HCT116 (cell line): ENCODE results near the gene TOMM40L. TPM values are rescaled to one million over a fixed set of nuclear protein-coding genes. Genes with fewer than 3 reads are reported as not detected.

Experiments used
- ATAC-seq: fragments of 200-7000 bp; cut with Tn5 transposase; 2 replicates; pipeline ENCODE4 v1.9.1; 2020; ENCODE audit warnings: mild to moderate bottlenecking, moderate library complexity
- BruUV-seq: library from RNA; stranded (reverse); fragments of 400-500 nt; replicated peaks from 2 replicates; lab custom pipeline; 2021; lab: Mats Ljungman, UMichigan
- CTCF ChIA-PET: fragments of 300-600 bp; sonication (Branson Sonifier 250); formaldehyde crosslinking; loops from one replicate; lab custom pipeline; 2021; ENCODE audit warnings: antibody characterized with exemption; lab: Charles Lee
- POLR2A ChIA-PET: fragments of 300-600, 350-600 bp; sonication (Branson Sonifier 250); formaldehyde crosslinking; loops from one replicate; lab custom pipeline; 2021; ENCODE audit warnings: antibody characterized with exemption; lab: Charles Lee
- RAD21 ChIA-PET, 2 experiments: fragments of 300-600 bp; sonication (Branson Sonifier 250); formaldehyde crosslinking; loops; one replicate each; lab custom pipeline; 2023; ENCODE audit warnings: low total read pairs in 2 of 2; ENCODE audit not compliant: uncharacterized antibody in 2 of 2, unreplicated experiment in 2 of 2, low non-redundant PET in 1 of 2; lab: Charles Lee
- DNase-seq: peaks from one replicate; pipeline ENCODE4 v3.0.0-alpha.2; 2010; ENCODE audit warnings: low read depth, low spot score
- H2AFZ ChIP-seq: fragments of 200-600 bp; shearing (Covaris generic), sonication (generic); 2 replicates; pipeline ENCODE4 v1.6.1; 2017; ENCODE audit warnings: low read depth, mixed run types, mixed read lengths, antibody characterized with exemption, low read length; ENCODE audit not compliant: poor library complexity, severe bottlenecking
- H3K27ac ChIP-seq: 2 replicates; pipeline ENCODE4 v1.5.1; 2012; ENCODE audit warnings: low read depth, low read length
- H3K27me3 ChIP-seq: fragments of 200-600 bp; sonication (generic); 2 replicates; pipeline ENCODE4 v1.6.1; 2016; ENCODE audit warnings: mixed run types, low read length, mixed read lengths; ENCODE audit not compliant: insufficient read depth
- H3K36me3 ChIP-seq, 2 experiments: fragments of 200-500 bp in 1 of 2; fragments of 200-600 bp in 1 of 2; sonication (Bioruptor generic) in 1 of 2; sonication (generic) in 1 of 2; 2 replicates each; pipeline versions ENCODE4 v1.5.1 to v1.6.1; 2014 to 2016; ENCODE audit warnings: low read length in 2 of 2, inconsistent platforms in 1 of 2, mixed read lengths in 1 of 2, mixed run types in 1 of 2; ENCODE audit not compliant: insufficient read depth in 2 of 2, control insufficient read depth in 1 of 2
- H3K4me1 ChIP-seq, 2 experiments: fragments of 200-600 bp in 1 of 2; sonication (generic) in 1 of 2; 2 replicates each; pipeline versions ENCODE4 v1.5.1 to v1.6.1; 2012 to 2017; ENCODE audit warnings: low read length in 2 of 2, inconsistent platforms in 1 of 2, mild to moderate bottlenecking in 1 of 2, mixed read lengths in 1 of 2, mixed run types in 1 of 2, moderate library complexity in 1 of 2; ENCODE audit not compliant: insufficient read depth in 2 of 2, control insufficient read depth in 1 of 2
- H3K4me2 ChIP-seq: fragments of 200-600 bp; sonication (generic); 2 replicates; pipeline ENCODE4 v1.6.1; 2017; ENCODE audit warnings: mixed run types, low read length, mixed read lengths
- H3K4me3 ChIP-seq, 2 experiments: fragments of 200-600 bp in 1 of 2; sonication (generic) in 1 of 2; replicated peaks in 1 of 2; 2 replicates each; pipeline ENCODE4 v1.5.1; 2011 to 2016; ENCODE audit warnings: low read length in 2 of 2, control low read depth in 1 of 2, low read depth in 1 of 2, mild to moderate bottlenecking in 1 of 2, mixed read lengths in 1 of 2, mixed run types in 1 of 2
- H3K79me2 ChIP-seq: fragments of 200-600 bp; sonication (generic); 2 replicates; pipeline ENCODE4 v1.6.1; 2017; ENCODE audit warnings: mild to moderate bottlenecking, mixed run types, low read length, moderate library complexity, mixed read lengths; ENCODE audit not compliant: insufficient read depth
- H3K9ac ChIP-seq: fragments of 200-600 bp; sonication (generic); 2 replicates; pipeline ENCODE4 v1.6.1; 2016; ENCODE audit warnings: low read length, mixed read lengths
- H3K9me2 ChIP-seq: fragments of 200-600 bp; sonication (generic), shearing (Covaris generic); 2 replicates; pipeline ENCODE4 v1.6.1; 2017; ENCODE audit warnings: mixed run types, mild to moderate bottlenecking, moderate library complexity; ENCODE audit not compliant: insufficient read depth
- H3K9me3 ChIP-seq, 2 experiments: fragments of 200-500 bp in 1 of 2; fragments of 200-600 bp in 1 of 2; sonication (Bioruptor generic) in 1 of 2; sonication (generic) in 1 of 2; 2 replicates each; pipeline ENCODE4 v1.6.1; 2014 to 2017; ENCODE audit warnings: low read length in 2 of 2, mixed read lengths in 2 of 2, inconsistent platforms in 1 of 2, low read depth in 1 of 2, mild to moderate bottlenecking in 1 of 2, mixed run types in 1 of 2, moderate library complexity in 1 of 2; ENCODE audit not compliant: control insufficient read depth in 1 of 2, insufficient read depth in 1 of 2
- H4K20me1 ChIP-seq: fragments of 200-600 bp; sonication (generic), shearing (Covaris generic); 2 replicates; pipeline ENCODE4 v1.6.1; 2017; ENCODE audit warnings: mixed run types, mild to moderate bottlenecking, moderate library complexity; ENCODE audit not compliant: insufficient read depth
- ATF3 ChIP-seq: IDR thresholded peaks from 2 replicates; pipeline ENCODE4 v1.6.1; 2012
- CBX3 ChIP-seq: IDR thresholded peaks from 2 replicates; pipeline ENCODE4 v1.6.1; 2012; ENCODE audit warnings: low read depth
- CEBPB ChIP-seq: IDR thresholded peaks from 2 replicates; pipeline ENCODE4 v1.6.1; 2012; ENCODE audit warnings: low read depth
- EGR1 ChIP-seq: IDR thresholded peaks from 2 replicates; pipeline ENCODE4 v1.6.1; 2012; ENCODE audit warnings: low read depth
- ELF1 ChIP-seq: IDR thresholded peaks from 2 replicates; pipeline ENCODE4 v1.6.1; 2012; ENCODE audit warnings: low read depth, borderline replicate concordance
- EZH2 ChIP-seq: fragments of 200-600 bp; sonication (generic); IDR thresholded peaks from 2 replicates; pipeline ENCODE4 v1.6.1; 2017; ENCODE audit warnings: antibody characterized with exemption, mixed run types
- EZH2phosphoT487 ChIP-seq: fragments of 200-600 bp; IDR thresholded peaks from 2 replicates; pipeline ENCODE4 v1.6.1; 2018; ENCODE audit warnings: antibody characterized with exemption, borderline replicate concordance
- JUND ChIP-seq: IDR thresholded peaks from 2 replicates; pipeline ENCODE4 v1.6.1; 2012
- POLR2A ChIP-seq: IDR thresholded peaks from 2 replicates; pipeline ENCODE4 v1.7.0; 2011; ENCODE audit warnings: borderline replicate concordance; ENCODE audit not compliant: insufficient read depth, insufficient read length; ENCODE audit errors: extremely low read depth
- RAD21 ChIP-seq: IDR thresholded peaks from 2 replicates; pipeline ENCODE4 v1.6.1; 2012; ENCODE audit warnings: low read depth, mild to moderate bottlenecking
- REST ChIP-seq: IDR thresholded peaks from 2 replicates; pipeline ENCODE4 v1.6.1; 2012; ENCODE audit warnings: low read depth
- SIN3A ChIP-seq: IDR thresholded peaks from 2 replicates; pipeline ENCODE4 v1.6.1; 2012; ENCODE audit warnings: low read depth
- SP1 ChIP-seq: IDR thresholded peaks from 2 replicates; pipeline ENCODE4 v1.6.1; 2012; ENCODE audit warnings: low read depth
- TCF7L2 ChIP-seq: IDR thresholded peaks from 2 replicates; pipeline ENCODE4 v1.7.0; 2011; ENCODE audit warnings: borderline replicate concordance, inconsistent platforms; ENCODE audit not compliant: insufficient read depth, insufficient read length; ENCODE audit errors: extremely low read depth
- YY1 ChIP-seq: IDR thresholded peaks from 2 replicates; pipeline ENCODE4 v1.6.1; 2011; ENCODE audit warnings: low read length, low read depth, moderate library complexity, mild to moderate bottlenecking; ENCODE audit not compliant: insufficient replicate concordance; ENCODE audit errors: extremely low read depth
- ZFX ChIP-seq: fragments of 450-650 bp; IDR thresholded peaks from 2 replicates; pipeline ENCODE4 v1.6.1; 2017
- ZNF274 ChIP-seq: fragments of 200-500 bp; sonication (Bioruptor generic); IDR thresholded peaks from 2 replicates; pipeline ENCODE4 v1.6.1; 2014; ENCODE audit warnings: mild to moderate bottlenecking, low read depth, low read length, inconsistent platforms
- intact Hi-C: fragments of 100-400 bp; cut with micrococcal nuclease; formaldehyde crosslinking; loops from 2 replicates; pipeline ENCODE4 v1.10.0; 2022
- total RNA-seq: library from RNA; stranded (reverse); gene quantifications from one replicate; pipeline ENCODE4 v1.2.1, GENCODE V29; 2021; ENCODE audit not compliant: unreplicated experiment
- TF ChIP-seq, protein P1 (sequence below): IDR thresholded peaks from 2 replicates; pipeline ENCODE4 v1.6.1; 2012

Gene TOMM40L
- total RNA-seq, 1 experiment from 2014 or later, result 9.8 TPM

- intact Hi-C loops, result no loop called here
- Histone ChIP-seq H3K9ac (no peak overlapping the region), H3K9me2 (no peaks in the 10 kb centered on the region), H3K4me2 (no peak overlapping the region), H3K4me1 (peaks cover 4 to 20% of the 10 kb centered on the region in 2 experiments; a peak in 3 of 4 replicates), H3K27ac (no peak overlapping the region), H3K9me3 (no peaks in the 10 kb centered on the region), H4K20me1 (no peaks in the 10 kb centered on the region), H2AFZ (no peak overlapping the region), H3K27me3 (no peaks in the 10 kb centered on the region), H3K36me3 (peaks cover 48 to 59% of the 10 kb centered on the region in 2 experiments), H3K79me2 (peaks cover 29% of the 10 kb centered on the region), H3K4me3 (no peak overlapping the region)
- DNase-seq (no peak), ATAC-seq (no peak)
- ChIA-PET RAD21 (no interaction called here), CTCF (no interaction called here), POLR2A (no interaction called here)
- BruUV-seq, result no TSS peak
- TF ChIP-seq CEBPB (no peak), ATF3 (no peak), RAD21 (no peak), EZH2phosphoT487 (no peak), CBX3 (no peak), TCF7L2 (no peak)
- TF ChIP-seq, protein P1, sequence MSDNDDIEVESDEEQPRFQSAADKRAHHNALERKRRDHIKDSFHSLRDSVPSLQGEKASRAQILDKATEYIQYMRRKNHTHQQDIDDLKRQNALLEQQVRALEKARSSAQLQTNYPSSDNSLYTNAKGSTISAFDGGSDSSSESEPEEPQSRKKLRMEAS, result no peak
These were observed 18.7 kb upstream of the TOMM40L start for GRCh38 chr1:161207173-161207572.

GRCh38 chr1:161209790-161210409, 16.0 kb upstream of the TOMM40L start:
- peaks cover 5% of the 10 kb centered on the region; the same call in 1 of the 2 replicates for H3K79me2 ChIP-seq
- H3K9me2 ChIP-seq, result no peaks in the 10 kb centered on the region
- peaks cover 63 to 64% of the 10 kb centered on the region in 2 experiments for H3K36me3 ChIP-seq
- CTCF ChIA-PET, result interaction anchor here (0.9 to 3.5 kb wide), 4 partner anchors 16 to 827 kb away, joined by 3 to 13 read pairs (median 4); partner anchors contain the start of gene TOMM40L
- H2AFZ ChIP-seq, result no peak overlapping the region
- H4K20me1 ChIP-seq, result no peaks in the 10 kb centered on the region
- peak; percentile 99 for ATAC-seq
- RAD21 ChIA-PET, result interaction anchor here in 1 of 2 experiments (1.0 kb wide), 1 partner anchor 82 kb away, joined by 3 read pairs; no protein-coding TSS in a partner anchor
- no peak overlapping the region for H3K4me3 ChIP-seq
- H3K4me2 ChIP-seq, result no peak overlapping the region
- no TSS peak for BruUV-seq
- H3K4me1 ChIP-seq, result peaks cover 0 to 10% of the 10 kb centered on the region in 2 experiments; a peak in 2 of 4 replicates
- intact Hi-C loops, result loop anchor here (1.0 kb wide), 1 partner anchor 172 kb away; no protein-coding TSS in a partner anchor
- H3K27ac ChIP-seq, result no peak overlapping the region
- no peak overlapping the region for H3K9ac ChIP-seq
- POLR2A ChIA-PET, result interaction anchor here (1.6 kb wide), 1 partner anchor 8 kb away, joined by 4 read pairs; the partner anchor contains the start of gene NDUFS2
- no peaks in the 10 kb centered on the region for H3K27me3 ChIP-seq
- peak; percentile 61 for DNase-seq
- no peaks in the 10 kb centered on the region for H3K9me3 ChIP-seq
- no peak for TF ChIP-seq EGR1
- peak; percentile 43 for TF ChIP-seq YY1
- no peak for TF ChIP-seq POLR2A
- TF ChIP-seq CEBPB, result no peak
- no peak for TF ChIP-seq REST
- no peak for TF ChIP-seq SP1
- no peak for TF ChIP-seq SIN3A
- TF ChIP-seq ELF1, result no peak
- TF ChIP-seq EZH2, result no peak
- no peak for TF ChIP-seq ZNF274
- no peak for TF ChIP-seq ZFX
- no peak for TF ChIP-seq TCF7L2
- no peak for TF ChIP-seq JUND
- TF ChIP-seq CBX3, result no peak
- no peak for TF ChIP-seq EZH2phosphoT487
